Measurements from ENCODE around the gene CCDC40.
"Not testable (repeated sequence)": the region's sequence is repeated elsewhere in the genome, so short reads cannot be mapped to it uniquely, and the experiment has no call there.

CCDC40 gene

DNA sequence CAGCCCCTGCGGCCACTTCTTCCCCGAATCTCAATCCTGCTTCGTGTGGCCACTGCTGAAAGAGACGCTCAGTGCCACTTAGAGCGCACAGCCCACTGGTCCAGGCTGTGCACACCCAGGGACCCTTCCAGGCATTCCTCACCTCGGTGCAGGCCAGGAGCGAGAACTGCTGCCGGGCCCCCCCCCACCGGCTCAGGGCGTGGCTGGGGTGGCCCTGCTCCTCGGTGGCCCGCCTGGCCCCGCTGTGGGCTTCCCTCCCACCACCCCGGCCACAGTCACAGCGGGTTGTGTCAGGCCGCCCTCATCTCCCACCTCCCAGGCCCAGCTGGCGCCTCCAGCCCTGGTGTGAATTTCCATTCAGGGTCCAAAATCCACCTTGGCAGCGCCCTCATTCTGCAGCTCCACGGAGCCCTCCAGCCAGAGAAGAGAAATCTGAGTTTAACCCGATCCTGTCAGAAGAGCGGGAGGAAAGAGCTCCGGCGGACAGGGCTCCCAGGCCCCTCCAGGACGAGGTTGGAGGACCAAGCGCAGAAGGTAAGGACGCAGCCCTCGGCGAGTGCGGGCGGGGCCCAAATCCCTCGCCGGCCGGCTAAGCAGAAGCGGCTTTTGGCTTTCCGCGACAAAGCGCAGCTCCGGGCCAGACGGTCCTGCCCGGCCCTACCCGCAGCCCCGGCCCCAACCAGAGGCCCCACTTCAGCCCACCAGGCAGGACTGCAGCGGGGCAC lies 12.8 kb upstream of the CCDC40 start:
- no peak for DNase-seq

DNA sequence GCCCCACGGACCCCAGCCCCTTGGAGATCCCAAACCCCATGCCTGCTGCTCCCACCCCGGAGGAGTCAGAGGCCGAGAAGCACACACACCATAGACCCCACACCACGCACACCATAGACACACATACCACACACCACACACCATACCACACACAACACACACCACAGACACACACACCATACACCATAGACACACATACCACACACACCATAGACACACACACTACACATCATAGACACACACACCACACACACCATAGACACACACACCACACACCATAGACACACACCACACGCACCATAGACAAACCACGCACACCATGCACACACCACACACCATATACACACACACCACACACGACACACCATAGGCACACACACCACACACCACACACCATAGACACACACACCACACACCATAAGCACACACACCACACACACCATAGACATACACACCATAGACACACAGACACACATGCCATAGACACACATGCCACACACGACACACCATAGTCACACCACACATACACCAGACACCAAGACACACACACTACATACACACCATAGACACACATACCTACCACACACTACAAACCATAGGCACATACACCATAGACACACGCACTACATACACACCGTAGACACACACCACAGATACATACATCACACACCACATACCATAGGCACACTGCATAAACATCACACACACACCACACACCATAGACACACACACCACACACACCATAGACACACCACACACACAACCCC lies 12.1 kb upstream of the CCDC40 start:
- no peak for DNase-seq

DNA sequence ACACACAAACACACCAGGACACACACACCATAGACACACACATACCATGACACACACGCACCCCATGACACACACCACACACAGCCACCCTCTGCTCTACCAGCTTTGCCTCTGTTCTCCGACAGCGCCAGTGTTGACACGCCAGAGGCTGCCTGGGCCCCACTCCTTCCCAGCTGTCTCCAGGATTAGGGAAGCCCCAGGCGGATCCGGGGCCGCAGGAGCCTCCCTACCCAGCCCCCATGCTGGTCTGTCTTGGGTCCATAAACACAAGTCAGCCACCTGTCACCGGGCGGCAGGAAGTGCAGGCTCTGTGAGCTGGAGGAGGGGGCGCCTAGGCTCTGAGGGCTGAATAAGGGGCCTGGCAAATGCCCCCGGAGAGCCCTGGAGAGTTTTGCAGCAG lies 11.3 kb upstream of the CCDC40 start:
- no peak for DNase-seq

DNA sequence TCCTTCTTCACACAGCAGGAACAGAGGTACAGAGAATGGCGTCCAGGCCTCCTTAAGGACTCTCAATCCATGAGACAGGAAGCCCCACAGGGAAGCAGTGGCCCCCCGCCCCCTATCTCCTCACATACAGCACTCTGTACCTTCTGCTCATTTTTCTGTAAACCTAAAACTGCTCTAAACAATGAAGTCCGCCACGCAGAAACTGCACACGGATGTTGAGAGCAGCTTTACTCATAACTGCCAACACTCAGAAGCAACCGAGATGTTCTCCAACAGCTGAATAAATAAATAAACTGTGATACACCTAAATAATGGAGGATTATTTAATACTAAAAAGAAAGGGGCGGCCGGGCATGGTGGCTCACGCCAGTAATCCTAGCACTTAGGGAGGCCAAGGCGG lies 10.6 kb upstream of the CCDC40 start:
- DNase-seq, result no peak

DNA sequence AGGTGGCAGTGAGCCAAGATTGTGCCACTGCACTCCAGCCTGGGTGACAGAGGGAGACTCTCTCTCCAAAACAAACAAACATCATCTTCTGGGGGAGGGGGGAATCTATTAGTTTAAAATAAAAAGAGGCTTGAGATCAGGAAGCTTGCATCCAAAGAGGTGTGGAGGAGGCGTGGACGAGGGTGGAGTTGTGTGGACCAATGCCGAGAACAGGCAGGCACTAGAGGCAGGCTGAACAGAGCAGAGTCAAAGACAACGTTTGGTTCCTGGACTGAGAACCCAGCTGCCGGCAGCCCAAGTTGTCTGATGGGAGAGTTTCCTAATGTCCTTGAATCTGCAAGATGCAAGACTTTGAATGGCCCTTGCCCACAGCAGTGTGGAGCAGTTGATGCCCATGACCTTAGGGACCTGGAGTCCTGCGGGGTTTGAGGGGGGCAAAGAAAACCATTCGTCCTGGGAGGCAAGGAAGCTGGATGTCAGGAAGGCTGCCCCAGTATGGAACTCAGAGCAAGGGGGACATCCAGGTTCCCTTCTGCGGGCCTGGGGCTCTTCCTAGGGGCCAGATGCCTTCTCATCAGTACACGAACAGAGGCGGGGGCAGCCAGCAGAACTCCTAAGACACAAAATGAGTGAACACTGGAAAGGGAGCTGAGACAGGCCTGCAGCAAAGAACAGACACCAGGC lies 9.9 kb upstream of the CCDC40 start:
- DNase-seq, result no peak

DNA sequence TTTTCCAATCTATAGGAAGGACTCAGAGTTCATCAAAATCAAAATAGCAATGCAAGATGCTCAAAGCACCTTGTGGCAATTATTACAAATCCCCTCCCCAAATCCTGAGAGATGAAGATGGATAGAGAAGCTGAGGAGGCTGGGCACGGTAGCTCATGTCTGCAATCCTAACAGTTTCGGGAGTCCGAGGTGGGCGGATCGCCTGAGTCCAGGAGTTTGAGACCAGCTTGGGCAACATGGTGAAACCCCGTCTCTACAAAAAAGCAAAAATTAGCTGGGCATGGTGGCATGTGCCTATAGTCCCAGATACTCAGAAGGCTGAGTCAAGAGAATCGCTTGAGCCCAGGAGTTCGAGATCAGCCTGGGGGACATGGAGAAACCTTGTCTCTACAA lies 9.4 kb upstream of the CCDC40 start:
- no peak for DNase-seq

DNA sequence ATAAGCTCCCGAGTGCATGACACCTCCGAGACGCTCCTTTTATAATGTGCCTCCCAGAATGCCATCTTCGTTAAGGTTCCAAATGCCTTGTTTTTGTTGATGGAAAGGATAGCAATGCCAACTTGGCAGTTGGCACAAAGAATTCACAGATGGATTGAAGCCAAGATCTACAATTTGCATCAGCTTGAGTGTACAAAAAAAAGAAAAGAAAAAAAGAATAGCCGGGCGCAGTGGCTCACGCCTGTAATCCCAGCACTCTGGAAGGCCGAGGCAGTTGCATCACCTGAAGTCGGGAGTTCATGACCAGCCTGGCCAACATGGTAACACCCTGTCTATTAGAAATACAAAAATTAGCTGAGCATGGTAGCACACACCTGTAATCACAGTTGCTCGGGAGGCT lies 8.4 kb upstream of the CCDC40 start:
- DNase-seq, result no peak

DNA sequence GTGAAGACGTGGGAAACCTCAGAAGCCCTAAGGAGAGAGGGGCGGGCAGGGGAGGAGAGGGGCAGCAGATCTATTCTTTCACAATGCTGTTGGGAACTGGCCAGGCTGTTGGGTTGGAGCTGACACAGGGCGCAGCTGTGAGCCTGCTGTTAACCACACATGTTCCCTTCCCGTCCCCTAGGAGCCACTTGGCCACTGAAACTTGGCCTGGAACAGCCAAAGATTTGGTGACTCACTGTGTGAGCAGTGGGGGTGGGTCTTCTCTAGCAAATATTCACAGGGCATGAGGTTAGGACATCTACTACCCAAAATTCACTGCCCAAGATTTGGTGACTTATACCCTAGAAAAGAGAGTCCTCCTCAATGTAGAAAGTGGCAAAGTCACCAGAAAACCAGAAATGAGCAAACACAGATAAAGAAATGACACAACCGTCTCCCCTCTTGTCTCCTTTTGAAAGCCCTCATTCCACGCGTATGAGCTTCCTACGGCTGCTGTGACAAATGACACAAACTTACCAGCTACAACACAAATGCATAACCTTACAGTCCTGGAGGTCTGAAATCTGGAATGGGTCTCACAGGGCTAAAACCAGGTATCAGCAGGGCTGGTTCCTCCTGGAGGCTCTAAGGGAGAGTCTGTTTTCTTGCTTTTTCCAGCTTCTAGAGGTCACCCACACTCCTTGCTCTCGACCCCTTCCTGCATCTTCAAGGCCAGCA lies 7.0 kb upstream of the CCDC40 start:
- peak; percentile 77 for DNase-seq

DNA sequence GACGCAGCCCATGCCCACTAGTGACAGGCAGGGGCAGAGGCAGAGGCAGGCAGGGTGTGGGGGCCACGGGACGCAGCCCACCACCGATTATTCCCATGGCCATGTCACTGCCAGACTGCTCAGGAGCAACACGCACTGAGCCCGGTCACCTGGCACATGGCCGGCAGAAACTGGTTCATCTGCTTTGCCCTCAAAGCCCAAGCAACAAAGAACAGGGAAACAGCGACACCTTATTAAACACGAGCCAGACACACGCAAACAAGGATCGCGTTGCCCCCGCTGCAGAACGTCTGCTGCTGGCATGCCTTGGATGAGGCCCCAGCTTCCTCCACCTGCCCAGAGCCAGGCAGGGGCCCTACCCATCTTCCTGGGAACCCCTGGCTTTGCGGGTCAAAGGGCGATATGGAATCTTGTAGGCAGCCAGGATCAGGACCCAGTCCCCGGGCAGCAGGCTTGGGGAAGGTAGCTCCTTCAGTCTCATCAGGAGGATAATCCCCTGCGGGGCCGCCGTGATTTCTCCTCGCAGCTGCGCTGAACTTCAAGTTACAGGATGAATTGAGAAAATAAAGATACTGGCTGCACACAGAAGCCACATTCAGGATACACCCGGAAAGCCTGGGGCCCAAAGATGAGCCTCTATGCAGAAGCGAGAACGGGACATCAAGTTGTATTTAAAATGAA lies 5.6 kb upstream of the CCDC40 start:
- no peak for DNase-seq

DNA sequence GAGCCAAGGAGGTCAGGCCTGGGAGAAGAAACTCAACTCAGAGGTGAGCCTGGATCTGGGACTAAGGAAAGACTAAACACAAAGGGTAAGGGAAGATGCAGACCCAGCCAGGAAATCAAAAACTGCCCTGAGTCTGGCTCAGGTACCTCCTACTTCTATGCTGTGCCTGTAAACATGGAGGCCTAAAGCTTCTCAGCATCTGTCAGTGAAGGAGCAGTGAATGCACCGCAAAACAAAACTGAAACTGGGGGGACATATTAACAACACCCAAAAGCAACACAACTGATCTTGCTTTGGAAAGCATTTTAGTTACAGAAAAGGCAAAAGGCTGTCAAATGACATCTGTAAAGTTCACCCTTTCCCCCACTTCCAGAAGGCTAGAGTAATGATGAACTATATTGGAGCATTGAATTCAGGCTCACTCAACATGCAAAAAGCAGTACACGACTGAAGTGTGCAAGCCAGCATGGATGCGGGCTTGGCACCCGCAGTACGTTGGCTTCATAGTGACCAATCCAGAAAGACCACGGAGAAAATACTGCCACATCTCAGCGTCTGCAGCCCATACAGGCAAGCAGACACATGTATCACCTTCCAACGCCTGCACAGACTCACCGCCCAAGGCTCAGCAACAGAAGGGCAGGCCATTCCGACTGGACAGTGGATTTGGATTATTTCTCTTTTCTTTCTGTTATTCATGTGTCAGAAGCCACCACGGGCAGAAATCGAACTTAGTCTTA lies 4.6 kb upstream of the CCDC40 start:
- no peak for DNase-seq

DNA sequence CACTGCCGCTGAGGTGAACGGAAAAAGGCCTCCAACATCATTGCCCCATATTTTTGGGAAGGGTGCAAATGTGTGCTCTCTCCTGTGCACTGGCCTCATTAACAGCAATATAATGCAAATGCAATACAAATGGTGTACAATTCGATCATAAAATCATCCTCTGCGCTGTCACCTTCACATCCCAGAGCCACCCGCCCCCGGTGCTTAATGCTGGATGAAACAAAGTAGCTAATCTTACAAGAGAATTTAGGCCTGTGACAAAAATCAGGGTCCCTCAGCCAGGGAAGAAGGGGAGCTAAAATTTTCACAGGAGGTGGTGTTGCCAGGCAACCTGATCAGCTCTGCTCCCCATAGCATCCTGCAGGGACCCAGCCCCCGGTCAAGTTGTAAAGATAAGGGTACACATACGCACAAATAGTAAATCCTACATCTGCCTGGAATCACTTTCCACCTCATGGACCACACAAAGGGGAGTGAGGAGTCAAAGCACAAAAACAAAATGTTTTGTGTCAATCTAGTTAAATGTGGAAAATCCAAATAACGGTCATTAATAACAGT lies 3.7 kb upstream of the CCDC40 start:
- DNase-seq, result no peak

DNA sequence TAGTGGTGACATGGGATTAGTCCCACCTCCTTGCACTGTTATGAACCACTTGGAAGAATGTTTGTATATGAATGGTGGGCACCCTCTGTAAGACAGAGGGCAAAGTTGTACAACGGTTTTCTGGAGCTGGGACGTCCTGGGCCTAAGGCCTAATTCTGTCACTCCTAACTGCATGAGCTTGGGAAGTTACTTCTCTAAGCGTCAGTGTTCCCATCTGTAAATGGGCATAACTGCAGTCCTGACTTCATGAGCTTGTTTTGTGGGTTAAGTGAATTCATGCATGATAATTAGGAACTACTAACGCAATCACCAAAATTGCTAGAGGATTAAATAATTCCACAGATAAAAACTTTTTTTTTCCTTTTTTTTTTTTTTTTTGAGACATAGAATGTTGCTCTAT lies 2.6 kb upstream of the CCDC40 start:
- no peak for DNase-seq

DNA sequence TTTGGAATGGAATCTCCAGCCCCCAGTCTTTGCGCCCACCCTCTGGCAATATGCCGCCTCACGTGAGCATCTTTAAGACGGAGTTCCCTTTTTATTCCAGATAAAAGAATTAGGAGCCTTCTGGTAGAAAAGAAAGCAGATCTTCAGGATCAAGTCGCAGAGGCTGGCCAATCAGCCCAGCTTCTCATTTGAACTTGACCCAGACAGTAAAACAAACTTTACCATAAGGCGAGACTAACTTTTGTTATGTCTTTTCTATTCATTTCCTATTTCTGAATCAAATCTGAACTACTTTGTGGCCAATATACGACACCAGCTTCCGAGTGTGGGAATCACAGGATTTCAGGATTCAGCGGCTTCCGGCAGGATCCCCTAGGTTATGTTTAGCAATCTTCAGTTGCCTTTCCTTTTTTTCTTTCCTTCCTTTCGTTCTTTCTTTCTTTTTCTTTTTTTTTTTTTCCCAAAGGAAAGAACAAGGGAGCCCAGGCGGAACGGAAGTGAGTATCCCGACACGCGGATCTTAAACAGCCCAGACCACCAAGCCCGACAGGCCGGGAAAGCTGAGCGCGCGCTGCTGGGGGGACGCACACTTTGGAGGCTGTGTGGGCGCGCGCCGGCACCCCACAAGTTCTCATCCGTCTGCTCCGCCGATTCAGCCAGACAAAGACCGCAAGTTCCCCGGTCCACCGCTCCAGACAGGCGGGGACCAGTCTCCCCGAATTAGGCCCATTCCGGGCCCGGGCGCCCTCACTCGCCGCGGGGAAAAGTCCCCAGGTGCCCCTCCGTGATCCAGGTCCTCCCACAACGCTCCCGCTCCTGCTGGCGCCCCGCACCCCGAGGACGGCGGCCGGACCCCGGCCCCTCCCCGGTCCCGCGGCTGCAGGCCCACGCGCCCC lies 1.4 kb upstream of the CCDC40 start:
- peak; percentile 33 for DNase-seq

DNA sequence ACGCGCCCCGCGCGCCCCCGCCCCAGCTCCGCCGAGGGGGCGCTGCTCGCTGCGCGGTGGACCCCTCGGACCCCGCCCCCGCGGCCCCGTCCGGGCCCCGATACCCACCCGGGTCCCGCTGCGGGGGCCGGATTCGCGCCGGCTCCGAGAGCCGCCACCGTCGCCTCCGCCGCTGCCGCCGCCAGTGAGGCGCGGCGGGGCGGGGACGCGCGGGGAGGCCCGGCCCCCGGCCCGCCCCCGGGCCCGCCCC lies 830 bp upstream of the CCDC40 start, which contains the start of gene TBC1D16:
Gene TBC1D16, minus strand, starts transcription at position 186 of the 250 bp plus-strand sequence. CDS start 22,325 bp downstream, outside the sequence.
- DNase-seq, result no peak

DNA sequence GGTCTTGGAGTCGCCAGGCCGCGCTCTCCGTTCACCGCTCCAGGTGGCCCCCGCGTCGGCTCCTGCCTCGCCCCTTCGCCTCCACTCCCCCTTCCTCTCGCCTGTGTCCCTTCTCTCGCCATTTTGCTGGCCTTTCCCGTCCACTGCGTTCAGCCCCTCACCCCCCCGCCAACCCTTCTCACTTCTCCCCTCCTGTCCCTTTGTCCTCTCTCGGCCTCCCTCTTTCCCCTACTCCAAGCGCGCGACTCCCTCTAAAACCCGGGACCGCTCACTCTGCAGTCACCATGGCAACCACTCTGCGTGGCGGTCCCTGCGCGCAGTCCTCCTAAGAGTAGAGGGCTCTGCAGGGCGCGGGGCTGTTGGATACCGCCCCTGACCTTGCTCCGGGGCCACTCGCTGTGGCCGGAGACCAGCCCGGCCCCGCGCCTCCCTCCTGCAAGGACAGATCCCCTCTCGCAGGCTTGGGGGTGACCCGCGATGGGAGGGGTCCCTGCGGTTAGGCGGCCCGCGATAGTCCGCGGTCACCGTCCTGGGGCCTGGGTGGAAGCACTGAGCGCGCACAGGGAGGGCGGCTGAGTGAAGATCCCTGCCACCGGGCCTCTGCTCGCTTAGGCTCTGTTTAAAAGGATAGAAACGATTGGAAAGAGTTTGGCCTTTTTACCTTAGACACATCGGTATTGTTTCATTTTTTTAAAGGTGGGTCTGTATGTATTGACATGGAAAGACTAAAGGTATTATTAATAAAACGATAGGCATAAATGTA lies 454 bp downstream of the CCDC40 start:
- peak; percentile 31 for DNase-seq

DNA sequence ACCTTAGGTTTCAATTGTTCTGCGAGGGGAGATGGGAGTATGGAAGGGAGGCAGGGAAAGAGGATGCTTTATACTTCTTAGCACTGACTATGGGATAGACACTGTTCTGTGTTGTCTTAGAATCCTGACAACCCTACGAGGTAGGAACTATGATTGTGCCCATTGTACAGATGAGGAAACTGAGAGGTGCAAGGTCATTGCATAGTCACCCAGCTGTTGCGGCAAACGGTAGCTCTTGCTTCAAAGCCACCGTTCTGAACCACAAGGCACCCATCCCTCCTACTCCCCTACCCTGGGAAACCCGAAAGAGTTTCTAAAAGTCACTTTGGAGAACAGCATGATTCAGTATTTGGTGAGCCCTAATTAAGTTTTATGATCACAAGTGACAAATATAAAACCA lies 7.5 kb downstream of the CCDC40 start:
- DNase-seq, result no peak

DNA sequence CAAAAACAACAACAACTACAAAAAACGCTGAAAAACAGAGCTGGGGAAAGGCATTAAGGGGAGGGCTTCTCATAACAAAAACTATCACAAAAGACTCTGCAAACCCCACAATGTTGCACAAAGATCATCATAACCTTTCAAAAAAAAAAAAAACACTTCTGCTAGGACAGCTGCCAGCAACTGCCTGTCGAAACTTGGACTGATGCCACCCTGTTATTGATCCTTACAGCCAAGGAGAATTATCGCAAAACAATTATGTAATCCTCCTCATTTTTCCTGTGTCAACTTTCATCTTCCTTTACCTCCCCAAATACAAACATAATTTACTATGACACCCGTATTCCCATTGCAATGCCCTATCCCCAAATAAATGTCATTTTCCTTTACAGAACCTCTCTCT lies 9.3 kb downstream of the CCDC40 start:
- no peak for DNase-seq

DNA sequence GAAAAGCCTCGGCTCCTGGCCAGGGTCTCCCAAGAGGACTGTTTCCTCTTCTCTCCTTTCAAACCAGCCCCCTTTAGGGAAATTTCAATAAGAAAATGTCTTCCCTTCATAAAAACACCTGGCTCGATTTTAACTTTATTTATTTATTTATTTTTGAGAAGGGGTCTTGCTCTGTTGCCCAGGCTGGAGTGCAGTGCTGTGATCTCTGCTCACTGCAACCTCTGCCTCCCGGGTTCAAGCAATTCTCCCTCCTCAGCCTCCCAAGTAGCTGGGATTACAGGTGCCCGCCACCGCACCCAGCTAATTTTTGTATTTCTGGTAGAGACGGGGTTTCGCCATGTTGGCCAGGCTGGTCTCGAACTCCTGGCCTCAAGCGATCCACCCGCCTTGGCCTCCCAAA lies 10.3 kb downstream of the CCDC40 start:
- DNase-seq, result not testable (repeated sequence)

DNA sequence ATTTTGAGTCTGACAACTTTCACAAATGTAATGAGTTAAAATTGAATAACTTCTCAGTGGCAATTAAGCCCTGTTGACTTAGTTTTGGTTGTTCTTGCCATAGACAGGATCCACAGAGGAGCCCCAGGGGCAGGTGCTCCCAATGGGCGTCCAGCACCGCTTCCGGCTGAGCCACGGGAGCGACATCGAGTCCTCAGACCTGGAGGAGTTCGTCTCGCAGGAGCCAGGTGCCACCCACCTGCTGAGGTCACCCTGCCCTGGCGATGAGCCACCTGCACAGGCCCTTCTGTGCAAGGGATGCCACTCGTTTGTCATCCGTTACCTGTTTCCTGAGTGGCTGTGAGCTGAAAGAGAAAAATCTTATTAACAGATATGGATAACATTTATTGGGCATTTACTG lies 10.7 kb downstream of the CCDC40 start:
- DNase-seq, result no peak

DNA sequence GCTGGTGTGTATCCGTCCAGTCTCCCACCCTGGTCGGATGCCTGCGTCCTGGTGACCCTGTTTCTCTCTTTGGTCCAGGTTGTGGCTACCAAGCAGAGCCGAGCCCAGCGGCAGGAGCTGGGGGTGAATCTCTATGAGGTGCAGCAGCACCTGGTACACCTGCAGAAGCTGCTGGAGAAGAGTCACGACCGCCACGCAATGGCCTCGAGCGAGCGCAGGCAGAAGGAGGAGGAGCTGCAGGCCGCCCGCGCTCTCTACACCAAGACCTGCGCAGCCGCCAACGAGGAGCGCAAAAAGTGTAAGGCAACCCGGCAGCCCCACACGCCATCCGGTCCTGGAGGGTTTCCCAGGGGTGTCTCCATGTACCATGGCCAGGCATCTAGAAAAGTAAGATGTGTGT lies 13.5 kb downstream of the CCDC40 start:
- no peak for DNase-seq

Data from fibroblast of skin of abdomen (primary cell).